ENCODE results near the gene CACNB4.
"Not testable (repeated sequence)": the region's sequence is repeated elsewhere in the genome, so short reads cannot be mapped to it uniquely, and the experiment has no call there.

Gene CACNB4

DNA sequence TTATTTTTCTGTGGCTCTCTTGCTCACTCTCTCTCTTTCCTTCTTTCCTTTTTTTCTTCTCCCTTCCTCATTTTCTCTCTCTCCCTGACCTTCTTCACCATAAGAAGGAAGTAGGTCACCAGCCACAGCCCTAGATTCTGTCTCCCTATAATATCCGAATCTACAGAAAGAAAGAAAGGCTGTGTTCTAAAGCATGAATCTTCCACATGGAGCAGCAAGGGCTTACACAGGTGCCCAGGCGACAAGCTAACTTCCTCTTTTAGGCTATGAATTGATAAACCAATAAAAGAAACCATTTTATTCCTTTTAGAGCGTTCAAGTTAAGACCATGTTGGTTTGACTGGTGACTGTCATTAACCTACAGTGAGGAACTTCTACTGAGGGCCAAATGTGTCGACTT is 49.3 kb downstream of the CACNB4 start:
- no peak for DNase-seq

DNA sequence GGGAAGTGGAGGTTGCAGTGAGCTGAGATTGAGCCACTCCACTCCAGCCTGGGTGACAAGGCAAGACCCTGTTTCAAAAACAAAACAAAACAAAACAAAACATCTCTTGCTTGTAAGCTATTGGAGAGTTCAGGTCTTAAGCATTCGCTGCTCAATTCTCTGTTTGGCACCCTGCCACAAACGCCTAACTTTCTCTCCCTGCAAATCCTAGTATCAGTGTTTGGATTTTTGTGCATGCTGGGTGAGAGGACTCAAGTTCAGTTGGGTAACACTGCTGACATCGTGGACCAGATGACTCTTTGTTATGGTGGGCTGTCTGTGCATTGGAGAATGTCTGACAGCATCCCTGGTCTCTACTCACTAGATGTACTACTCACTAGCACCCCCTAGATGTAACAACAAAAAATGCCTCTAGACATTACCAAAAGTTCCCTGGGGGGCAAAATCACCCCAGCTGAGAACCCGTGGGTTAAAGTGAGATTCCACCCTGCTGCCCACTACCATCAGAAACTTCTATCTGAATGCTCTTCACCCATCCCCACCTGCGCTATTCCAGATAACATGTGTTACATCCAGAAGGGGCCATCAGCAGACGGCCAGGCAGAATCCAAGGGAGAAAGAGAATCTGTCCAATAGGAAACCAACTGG is 50.9 kb downstream of the CACNB4 start:
- no peak for DNase-seq

DNA sequence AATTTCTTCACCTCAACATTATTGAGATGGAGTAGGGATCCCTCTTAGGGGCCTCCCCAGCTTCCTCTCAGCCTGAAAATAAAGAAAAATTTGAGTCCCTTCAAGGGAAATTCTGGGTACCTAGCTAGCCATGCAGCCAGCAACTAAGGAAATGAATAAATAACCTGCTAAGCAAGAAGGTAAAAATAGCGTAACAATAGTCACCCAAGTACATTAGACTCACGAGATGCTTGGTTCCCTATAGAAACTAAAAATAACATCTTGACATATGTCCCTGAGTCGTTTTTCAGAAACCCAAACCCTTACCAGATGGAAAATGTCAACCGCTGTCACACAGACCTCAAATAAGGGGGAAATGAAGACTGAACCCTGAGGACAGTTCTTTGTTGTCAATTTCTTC is 51.9 kb downstream of the CACNB4 start:
- DNase-seq, result no peak

DNA sequence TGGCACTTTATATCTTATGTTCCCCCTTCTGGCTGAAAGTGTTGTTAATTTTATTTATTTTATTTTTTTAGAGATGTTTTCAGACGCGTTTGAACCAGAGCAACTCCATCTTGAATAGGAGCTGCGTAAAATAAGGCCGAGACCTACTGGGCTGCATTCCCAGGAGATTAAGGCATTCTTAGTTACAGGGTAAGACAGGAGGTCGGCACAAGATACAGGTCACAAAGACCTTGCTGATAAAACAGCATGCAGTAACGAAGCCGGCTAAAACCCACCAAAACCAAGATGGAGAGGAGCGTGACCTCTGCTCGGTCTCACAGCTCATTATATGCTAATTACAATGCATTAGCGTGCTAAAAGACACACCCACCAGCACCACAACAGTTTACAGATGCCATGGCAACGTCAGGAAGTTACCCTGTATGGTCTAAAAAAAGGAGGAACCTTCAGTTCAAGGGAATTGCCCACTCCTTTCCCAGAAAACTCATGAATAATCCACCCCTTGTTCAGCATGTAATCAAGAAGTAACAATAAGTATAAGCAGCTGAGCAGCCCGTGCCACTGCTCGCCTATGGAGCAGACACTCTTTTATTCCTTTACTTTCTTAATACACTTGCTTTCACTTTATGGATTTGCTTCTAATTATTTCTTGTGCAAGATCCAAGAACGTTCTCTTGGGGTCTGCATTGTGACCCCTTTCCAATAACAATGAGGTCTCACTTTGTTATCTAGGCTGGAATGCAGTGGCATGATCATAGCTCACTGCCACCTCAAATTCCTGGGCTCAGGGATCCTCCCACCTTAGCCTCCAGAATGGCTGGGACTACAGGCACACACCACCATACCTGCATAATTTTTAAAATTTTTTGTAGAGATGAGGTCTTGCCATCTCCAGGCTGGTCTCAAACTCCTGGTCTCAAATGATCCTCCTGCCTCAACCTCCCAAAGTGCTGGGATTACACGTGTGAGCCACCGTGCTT is 55.9 kb downstream of the CACNB4 start:
- DNase-seq, result no peak

DNA sequence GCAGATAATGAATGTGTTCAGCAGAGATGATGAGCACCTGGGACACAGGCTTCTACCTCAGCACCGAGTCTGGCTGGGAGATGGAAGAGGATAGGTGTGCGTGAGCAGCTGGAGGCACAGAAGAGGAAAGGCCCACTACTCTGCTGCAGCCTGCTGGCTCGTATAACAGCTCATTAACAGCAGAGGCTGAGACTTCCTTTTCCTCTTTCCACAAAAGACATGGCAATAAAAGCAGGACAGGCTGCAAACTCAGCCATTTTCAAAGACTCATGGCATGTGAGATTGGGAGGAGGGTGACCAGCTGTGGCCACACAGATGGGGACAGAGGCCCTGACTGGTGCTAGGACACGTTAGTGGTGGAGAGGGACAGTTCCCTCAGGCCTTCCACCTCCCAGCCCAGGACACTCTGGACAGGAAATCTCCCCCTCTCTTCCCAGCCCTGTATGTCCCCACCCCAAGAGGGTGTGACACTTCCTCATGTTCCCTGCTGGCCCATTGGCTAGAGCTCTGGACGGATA is 60.3 kb downstream of the CACNB4 start:
- no peak for DNase-seq

DNA sequence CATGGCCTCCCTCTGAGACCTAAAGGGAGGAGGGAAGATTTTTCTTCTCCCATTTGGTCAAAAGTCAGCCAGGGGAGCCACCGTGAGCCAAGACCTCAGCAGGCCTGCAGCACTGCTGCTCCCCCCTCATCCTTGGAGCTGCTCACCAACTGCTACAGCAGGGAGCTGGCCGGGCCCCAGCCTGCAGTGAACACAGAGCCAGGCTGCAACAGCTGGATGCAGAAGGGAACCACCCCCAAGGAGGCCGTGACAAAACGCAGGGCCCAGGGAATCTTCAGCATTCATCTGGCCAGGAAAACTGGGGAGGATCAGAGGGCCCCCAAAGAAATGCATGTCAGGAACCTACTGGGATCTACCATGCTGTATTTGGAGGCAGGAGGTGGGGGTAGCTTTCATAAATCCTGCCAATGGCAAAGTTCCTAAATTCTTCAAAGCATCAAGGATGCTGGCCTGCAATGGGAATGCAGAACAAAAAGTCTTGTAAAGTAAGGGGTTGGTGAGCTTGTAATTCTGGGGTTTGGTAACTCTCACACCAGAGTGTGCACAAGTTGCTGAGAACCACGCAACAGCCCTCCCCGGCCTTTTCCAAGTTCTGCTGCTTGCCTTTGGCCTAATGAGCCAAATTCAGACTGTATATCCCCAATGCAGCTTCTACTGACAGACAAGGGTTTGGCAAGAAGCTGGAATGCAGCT is 61.0 kb downstream of the CACNB4 start:
- DNase-seq, result no peak

DNA sequence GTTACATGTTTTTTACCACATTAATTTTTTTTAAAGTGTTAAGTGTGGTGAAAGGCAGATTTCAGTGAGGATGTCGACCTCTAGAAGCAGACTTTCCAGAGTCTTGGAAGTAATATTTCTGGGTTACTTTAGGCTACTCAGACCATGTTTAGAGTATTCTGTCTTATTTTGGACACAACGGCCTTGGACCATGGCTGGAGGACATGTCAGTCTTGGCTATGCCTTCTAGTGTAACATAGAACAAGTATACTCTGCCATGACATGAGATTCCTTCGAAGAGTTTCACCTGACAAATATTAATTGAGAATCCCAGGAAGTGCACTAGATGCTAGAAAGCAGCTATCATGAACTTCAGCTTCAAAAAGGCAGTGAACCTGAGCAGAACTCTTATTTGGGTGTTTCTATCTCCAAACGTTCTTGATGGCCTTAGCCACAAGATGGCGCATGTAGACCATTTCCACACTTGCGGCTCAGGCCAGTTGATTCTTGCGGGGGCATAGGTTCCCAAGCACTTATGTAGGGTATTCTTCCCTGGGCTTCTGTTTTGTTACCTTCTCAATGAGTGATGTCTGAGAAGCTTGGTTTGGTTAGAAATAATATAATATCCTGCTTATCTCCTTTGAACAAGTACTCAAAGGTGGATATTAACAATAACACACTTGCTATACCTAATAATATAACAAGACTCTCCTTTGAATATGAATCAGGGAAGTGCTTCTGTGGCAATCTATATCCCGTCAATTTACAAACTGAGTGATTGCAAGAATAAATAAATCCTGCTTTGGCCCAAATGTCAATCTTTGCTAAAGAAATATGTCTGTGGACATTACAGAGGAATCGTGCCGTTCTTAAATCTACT is 62.0 kb downstream of the CACNB4 start:
- DNase-seq, result peak; percentile 57

DNA sequence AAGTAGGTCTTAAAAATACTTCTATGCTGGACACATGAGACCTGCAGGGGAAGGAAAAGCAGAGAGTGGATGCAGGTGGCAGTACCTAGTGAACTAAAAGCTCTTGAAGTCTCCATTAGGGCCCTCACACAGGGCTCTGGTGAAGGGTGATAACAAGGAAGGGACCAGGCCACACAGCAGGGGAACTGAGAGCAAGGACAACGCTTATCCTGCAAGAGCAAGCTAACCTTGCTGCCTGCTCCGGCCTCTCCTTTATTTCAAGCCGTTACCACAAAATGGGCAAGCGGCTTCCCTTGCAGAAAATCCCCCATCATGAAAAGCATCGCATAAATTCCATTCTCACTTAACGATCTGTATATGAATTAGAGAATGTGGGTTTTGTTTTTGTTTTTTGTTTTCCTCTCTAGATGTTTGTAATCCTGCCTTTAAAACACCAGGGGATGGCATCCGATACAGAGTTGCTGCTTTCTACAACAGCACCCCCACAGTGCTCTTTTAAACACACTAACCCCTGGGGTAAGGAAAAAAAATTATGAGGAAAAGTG is 64.5 kb downstream of the CACNB4 start:
- DNase-seq, result no peak

DNA sequence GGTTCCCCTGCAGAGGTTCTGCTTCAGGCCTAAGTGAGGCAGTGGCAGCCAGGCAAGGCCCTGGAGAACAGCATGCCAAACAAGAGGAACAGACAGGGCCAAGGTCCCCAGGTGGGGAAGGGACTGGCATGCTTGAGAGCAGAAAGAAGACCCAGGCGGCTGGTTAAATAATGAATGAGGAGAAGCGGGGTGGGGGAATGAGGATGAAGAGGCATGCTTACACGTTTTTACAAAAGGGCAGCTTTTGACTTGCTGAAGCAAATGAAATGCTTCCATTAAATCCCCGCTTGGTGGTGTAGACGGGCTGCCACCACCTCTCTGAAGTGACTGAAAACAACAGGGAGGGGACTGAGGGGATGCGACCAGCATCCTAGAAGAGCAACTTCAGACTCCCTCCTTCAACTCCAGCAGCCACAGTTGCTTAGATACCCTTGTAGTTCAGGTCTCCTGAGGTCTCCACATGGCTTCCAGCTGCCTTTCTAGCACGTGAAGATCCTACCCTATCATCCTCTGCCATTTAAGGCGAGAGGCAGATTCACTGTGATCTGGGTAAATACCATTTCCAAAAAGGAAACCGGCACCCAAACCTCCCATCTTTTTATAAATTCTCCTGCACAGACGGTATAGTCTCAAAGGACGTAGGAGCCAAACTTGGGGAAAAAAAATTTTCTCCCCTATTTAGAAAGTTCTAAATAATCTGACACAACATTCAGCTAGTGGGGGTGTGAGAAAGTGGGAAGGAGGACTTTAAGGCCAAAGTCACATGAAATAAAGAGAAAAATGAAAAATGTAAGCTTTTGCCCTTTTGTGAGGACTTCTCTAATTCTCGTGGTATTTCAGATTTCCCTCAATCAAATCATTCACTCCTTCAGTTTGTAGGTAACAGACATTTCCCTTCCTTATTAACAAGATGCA is 65.6 kb downstream of the CACNB4 start:
- no peak for DNase-seq

DNA sequence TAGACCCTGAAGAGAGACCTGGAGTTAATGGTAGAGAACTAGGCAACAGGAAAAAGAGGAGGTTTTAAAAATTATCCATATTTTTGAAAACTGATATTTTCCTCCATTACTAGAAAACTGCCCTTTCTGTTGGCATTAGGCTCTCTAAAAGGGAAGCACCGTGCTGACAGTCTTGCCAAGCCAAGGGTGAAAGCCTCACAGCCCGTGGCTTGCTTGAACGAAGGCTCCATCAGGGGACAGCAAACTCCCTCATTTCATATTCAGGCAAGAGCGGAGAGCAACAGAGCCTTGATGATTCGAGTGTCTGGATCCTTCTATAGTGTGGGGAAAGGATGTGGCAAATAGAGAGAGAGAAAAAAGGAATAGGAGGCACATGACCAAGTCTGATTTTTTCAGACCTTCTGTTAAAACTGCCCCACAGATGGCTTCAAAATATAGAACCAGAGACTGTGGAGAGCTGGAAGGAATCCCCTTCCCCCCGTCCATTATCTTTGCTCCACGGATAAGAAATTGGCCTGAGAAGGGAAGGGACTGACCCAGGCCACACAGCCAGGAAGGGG is 67.0 kb downstream of the CACNB4 start:
- no peak for DNase-seq

DNA sequence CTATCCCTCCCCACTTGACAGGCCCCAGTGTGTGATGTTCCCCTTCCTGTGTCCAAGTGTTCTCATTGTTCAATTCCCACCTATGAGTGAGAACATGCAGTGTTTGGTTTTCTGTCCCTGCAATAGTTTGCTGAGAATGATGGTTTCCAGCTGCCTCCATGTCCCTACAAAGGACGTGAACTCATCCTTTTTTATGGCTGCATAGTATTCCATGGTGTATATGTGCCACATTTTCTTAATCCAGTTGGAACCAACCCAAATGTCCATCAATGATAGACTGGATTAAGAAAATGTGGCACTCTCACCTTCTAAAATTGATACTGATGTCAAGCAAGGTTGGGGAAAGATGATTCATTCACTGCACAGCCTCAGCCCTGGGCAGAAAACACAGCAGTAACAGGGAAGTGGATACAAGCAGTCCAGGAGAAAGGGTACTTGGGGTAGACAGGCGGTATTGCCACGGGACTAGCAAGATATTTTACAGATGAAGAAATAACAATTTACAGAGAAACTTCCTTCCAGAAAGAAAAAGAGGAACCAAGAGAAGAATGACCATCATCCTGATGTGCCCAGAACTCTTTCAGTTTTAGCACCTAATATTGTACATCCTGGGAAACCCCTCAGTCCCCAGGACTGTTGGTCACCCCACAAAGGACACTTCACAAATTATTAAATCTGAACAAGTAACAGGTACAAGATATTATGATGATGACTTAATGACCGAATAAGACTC is 68.1 kb downstream of the CACNB4 start:
- not testable (repeated sequence) for DNase-seq

DNA sequence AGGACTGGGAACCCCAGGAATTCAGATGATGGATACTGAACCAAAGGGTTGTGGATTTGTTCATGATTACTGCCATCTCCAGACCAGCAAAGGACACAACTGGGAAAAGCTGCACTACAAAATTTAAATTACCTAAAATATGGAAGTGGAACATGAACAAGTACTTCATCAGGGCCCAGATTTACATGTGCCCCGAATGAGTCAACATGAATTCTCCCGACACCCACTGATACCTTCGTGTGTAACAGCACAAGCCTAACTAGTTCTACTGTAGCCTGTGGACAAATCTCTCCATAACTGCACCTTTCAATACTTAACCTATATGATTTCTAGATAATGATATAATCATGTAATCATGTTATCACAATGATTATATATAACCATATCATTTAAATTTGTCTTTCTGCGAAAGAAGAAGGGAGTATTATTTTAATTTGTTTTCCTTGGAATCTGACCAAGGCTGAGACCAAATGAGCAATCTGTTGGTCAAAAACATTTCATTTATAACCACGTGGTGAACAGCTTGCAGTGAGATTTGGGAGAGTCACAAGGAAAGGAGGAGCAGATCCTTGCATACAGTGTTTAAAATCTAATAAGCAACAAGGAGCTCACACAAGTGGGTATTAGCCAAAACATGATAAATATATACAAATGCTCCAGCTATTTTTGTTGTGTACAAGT is 70.5 kb downstream of the CACNB4 start:
- no peak for DNase-seq

DNA sequence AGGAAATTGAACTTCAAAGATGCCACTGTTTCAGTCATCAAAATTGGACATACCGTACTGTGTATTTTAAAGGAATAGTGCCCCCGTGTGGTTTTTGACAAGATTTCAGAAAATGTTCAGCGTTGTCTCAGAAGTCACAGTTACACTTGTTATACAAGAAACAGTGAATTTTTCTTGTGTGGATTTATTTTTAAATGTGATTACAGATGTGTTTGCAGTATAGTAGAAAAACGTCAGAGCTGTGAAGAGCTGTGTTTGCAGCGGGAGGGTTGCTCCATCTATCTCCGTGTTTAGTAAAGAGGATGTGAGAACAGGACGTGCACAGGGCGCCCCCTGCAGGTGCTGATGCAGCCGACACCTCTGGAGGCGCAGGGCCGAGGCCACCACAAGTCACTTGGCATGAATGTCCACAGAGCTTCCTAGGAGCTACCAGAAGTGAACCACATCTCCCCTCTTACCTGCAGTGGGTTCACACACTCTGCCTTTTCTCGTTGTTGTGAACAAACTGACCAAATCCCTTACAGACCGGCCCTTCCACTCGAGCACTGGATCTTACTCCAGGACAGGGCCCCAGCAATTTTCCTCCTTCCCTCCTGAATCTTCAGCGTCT is 73.1 kb downstream of the CACNB4 start:
- DNase-seq, result peak; percentile 51

DNA sequence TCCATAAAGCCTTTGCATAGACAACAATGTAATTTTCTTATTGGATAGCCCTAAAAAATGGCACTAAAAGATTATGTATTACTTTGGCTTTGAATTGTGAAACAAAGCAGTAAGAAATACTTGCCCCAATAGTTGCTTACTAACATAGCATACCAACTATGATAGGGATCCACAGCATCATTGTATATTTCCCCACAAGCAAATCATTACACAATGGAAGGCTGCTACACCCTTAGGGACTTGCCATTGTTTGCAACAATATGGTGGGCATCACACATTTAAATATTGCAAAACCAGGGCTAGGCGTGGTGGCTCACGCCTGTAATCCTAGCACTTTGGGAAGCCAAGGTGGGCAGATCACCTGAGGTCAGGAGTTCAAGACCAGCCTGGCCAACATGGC is 74.4 kb downstream of the CACNB4 start:
- no peak for DNase-seq

DNA sequence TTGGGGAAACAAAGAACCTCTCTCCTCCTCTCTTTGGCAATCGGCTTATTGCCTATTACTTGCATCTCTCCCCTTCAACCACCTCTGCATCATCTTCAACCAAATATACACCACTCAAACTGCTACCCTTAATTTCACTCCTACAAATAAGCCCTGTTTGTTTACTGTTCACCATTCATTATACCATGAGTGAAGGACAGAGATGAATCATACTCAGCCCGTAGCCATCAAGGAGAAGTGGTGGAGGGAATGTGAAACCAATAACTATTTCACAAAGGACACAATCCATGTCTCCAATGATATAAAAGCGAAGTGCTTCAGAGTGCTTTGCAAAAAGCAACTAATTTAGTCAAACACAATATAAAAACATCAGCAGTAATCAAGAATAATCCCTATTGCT is 76.8 kb downstream of the CACNB4 start:
- DNase-seq, result no peak

DNA sequence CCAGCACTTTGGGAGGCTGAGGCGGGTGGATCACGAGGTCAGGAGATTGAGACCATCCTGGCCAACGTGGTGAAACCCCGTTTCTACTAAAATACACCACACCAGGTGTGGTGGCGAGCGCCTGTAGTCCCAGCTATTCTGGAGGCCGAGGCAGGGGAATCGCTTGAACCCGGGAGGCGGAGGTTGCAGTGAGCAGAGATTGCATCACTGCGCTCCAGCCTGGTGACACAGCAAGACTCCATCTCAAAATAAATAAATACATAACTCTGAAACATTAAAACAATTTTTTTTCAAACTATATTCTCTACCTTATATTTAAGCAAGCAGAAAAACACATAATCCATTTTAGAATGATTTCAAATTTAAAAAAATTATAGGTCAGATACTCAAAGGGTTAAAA is 77.8 kb downstream of the CACNB4 start:
- DNase-seq, result not testable (repeated sequence)

DNA sequence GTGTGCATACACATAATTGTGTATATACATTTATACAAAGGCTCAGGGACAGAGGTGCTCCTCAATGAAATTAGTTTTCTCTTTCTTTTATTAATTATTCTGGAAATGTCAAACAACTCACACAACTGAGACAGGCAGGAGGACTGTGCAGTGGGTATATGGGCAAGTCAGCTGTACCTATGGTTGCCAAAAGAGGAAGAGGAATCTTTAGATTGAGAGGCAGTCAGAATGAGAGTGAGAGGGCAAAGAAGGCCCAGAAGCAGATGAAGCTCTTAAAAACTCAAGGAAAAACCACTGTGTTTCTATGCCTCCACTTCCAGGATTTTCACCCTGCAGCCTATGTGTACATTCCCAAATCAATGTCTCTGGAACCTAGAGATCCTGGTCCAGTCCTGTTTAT is 79.1 kb downstream of the CACNB4 start:
- no peak for DNase-seq

DNA sequence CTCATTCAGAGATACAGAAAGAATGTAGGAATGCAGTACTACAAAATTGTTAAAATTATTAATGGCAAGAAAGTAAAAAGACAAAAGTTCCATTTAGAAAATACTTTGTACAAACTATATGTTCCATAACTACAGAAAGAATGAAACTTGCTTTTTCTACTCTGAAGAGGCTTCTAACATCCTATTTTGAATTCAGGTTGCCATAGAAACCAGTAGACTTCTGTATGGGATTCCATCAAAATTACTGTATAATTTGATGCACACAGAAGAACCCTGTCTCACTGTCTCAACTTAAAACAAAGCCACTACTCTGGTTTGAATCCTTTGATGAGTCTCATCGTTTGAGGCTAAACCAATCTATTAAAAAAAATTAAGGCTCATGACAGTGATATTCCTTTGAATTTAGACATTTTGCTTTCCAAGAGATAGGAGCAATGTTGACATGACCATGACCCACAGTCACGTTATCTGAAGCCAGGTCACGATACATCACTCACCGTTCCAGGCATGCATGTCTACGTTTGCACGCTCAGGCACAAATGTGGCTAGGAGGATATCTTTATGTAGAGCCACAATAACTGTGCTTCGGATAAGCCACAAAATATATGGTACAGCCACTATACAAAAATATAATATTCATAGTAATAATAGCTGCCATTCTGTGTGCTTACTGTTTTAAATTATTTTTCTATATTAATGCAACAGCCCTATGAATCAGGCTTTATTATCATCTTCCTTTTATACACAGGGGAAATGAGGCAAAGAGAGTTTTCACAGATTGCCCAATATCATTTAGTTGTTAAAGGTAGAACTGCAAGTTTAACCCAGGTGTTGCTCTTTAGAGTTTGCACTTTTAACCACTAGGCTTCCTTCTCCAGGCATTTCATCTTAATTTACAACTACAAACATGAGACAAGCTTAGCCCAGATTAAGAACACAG is 82.4 kb downstream of the CACNB4 start:
- no peak for DNase-seq

Data from amniotic stem cell (primary cell).